HepG2 (cell line): ENCODE results near the gene NRSN2. TPM values are rescaled to one million over a fixed set of nuclear protein-coding genes. Genes with fewer than 3 reads are reported as not detected.

Source experiments
- ATF6 ChIP-seq: sonication (generic); formaldehyde crosslinking; conservative IDR thresholded peaks from 2 replicates; pipeline ENCODE4 v1.4.0; 2020; ENCODE audit warnings: missing genetic modification reagents
- FOXK2 ChIP-seq: fragments of 450-650 bp; IDR thresholded peaks from 2 replicates; pipeline ENCODE4 v1.6.1; 2016
- HINFP ChIP-seq: sonication (generic); formaldehyde crosslinking; IDR thresholded peaks from 2 replicates; pipeline ENCODE4 v1.4.0; 2020; ENCODE audit warnings: low read depth, mild to moderate bottlenecking, missing genetic modification reagents
- JUNB ChIP-seq: sonication (generic); formaldehyde crosslinking; IDR thresholded peaks from 2 replicates; pipeline ENCODE4 v1.8.0; 2022; ENCODE audit warnings: missing genetic modification reagents, mild to moderate bottlenecking, borderline replicate concordance
- MAX ChIP-seq: IDR thresholded peaks from 2 replicates; pipeline ENCODE4 v1.6.1; 2012; ENCODE audit warnings: inconsistent platforms
- REST ChIP-seq, 2 experiments: IDR thresholded peaks; 2 replicates each; pipeline ENCODE4 v1.6.1; 2011 to 2012; ENCODE audit warnings: low read length in 2 of 2, borderline replicate concordance in 1 of 2, low read depth in 1 of 2, mild to moderate bottlenecking in 1 of 2, moderate library complexity in 1 of 2
- SNAPC5 ChIP-seq: sonication (generic); formaldehyde crosslinking; IDR thresholded peaks from 2 replicates; pipeline ENCODE4 v1.8.1; 2023; ENCODE audit warnings: mild to moderate bottlenecking, missing genetic modification reagents, borderline replicate concordance
- SOX13 ChIP-seq, 3 experiments: fragments of 450-650 bp in 1 of 3; sonication (generic) in 1 of 3; formaldehyde crosslinking in 1 of 3; IDR thresholded peaks in 2 of 3; conservative IDR thresholded peaks in 1 of 3; 2 replicates each; pipeline versions ENCODE4 v1.5.0 to v1.6.1; 2016 to 2020; ENCODE audit warnings: antibody characterized with exemption in 1 of 3, mild to moderate bottlenecking in 1 of 3, missing compliant biosample characterization in 1 of 3, missing genetic modification reagents in 1 of 3, moderate library complexity in 1 of 3
- SUZ12 ChIP-seq: fragments of 150-350 bp; IDR thresholded peaks from 2 replicates; pipeline ENCODE4 v1.6.1; 2014; ENCODE audit warnings: low read depth, low read length
- ZNF275 ChIP-seq: sonication (generic); formaldehyde crosslinking; IDR thresholded peaks from 2 replicates; pipeline ENCODE4 v1.8.0; 2022; ENCODE audit warnings: missing genetic modification reagents, mild to moderate bottlenecking, inconsistent platforms, borderline replicate concordance
- ZNF572 ChIP-seq: sonication (generic); formaldehyde crosslinking; IDR thresholded peaks from 2 replicates; pipeline ENCODE4 v1.5.1; 2020; ENCODE audit warnings: mild to moderate bottlenecking, missing genetic modification reagents
- ZNF609 ChIP-seq: sonication (generic); formaldehyde crosslinking; IDR thresholded peaks from 2 replicates; pipeline ENCODE4 v1.4.0; 2020; ENCODE audit warnings: mild to moderate bottlenecking, missing genetic modification reagents, borderline replicate concordance
- ZNF670 ChIP-seq: sonication (generic); formaldehyde crosslinking; IDR thresholded peaks from 2 replicates; pipeline ENCODE4 v1.8.0; 2022; ENCODE audit warnings: mild to moderate bottlenecking, missing genetic modification reagents, borderline replicate concordance
- ZNF724P ChIP-seq: sonication (generic); formaldehyde crosslinking; IDR thresholded peaks from 2 replicates; pipeline ENCODE4 v1.8.0; 2022; ENCODE audit warnings: missing genetic modification reagents, borderline replicate concordance
- polyA plus RNA-seq, 8 experiments: library from polyadenylated mRNA; depleted of rRNA in 3 of 8; stranded (reverse) in 7 of 8; unstranded in 1 of 8; fragments of >200 nt; fragmentation: Illumina TruSeq in 4 of 8; extraction: Trizol in 4 of 8; gene quantifications; 2 replicates each; pipeline versions ENCODE4 v1.2.1 to v1.2.3, GENCODE V29; 2011 to 2016; ENCODE audit warnings: low read depth in 4 of 8, missing spikeins in 1 of 8, mixed read lengths in 1 of 8; ENCODE audit not compliant: insufficient read depth in 1 of 8
- total RNA-seq, 5 experiments: library from RNA; depleted of rRNA; stranded (reverse); fragments of >200 nt; fragmentation: Illumina TruSeq; extraction: Trizol; gene quantifications; 2 replicates each; pipeline ENCODE4 v1.2.3, GENCODE V29; 2016; ENCODE audit warnings: low read depth in 1 of 5

The NRSN2 gene
- total and polyA plus RNA-seq, 2 of the 13 experiments (the other 11 are each of a cell fraction or from before 2014, with no cell fraction given), result 32.3 to 49.4 TPM

- TF ChIP-seq REST (IDR thresholded peaks at IDR 0.05; ENCODE audit: borderline replicate concordance in 1 of 2, low read depth in 1 of 2, low read length in 2 of 2) (no peak), FOXK2 (no peak), SNAPC5 (CRISPR knock-in tag) (no peak), ZNF609 (no peak), JUNB (CRISPR knock-in tag) (no peak), SOX13 (IDR thresholded peaks at IDR 0.05) (no peak), SOX13 (CRISPR knock-in tag; conservative IDR thresholded peaks at IDR 0.05 in 1 of 2, IDR thresholded peaks at IDR 0.05 in 1 of 2) (no peak; a peak in 1 of 4 replicates), ATF6 (CRISPR knock-in tag) (0 out of 2 replicates have a peak, but pooled peaks have one; percentile 73), HINFP (CRISPR knock-in tag) (no peak), ZNF670 (CRISPR knock-in tag) (no peak), MAX (no peak), SUZ12 (no peak), ZNF724P (CRISPR knock-in tag) (peak; percentile 80; the same call in 1 of the 2 replicates), ZNF275 (CRISPR knock-in tag) (no peak), ZNF572 (CRISPR knock-in tag) (no peak)
These were observed 20.2 kb upstream of the NRSN2 start (continued) for GRCh38 chr20:326645-327185.
